HCT116 (cell line): ENCODE data around the gene TMEM80. TPM values are rescaled to one million over a fixed set of nuclear protein-coding genes. Genes with fewer than 3 reads are reported as not detected.
A peak's percentile ranks its signal among the peaks of the same experiment; 100 is the strongest.

Source experiments
- ATAC-seq: fragments of 200-7000 bp; cut with Tn5 transposase; 2 replicates; pipeline ENCODE4 v1.9.1; 2020; ENCODE audit warnings: mild to moderate bottlenecking, moderate library complexity
- BruUV-seq: library from RNA; stranded (reverse); fragments of 400-500 nt; replicated peaks from 2 replicates; lab custom pipeline; 2021; lab: Mats Ljungman, UMichigan
- CTCF ChIA-PET: fragments of 300-600 bp; sonication (Branson Sonifier 250); formaldehyde crosslinking; loops from one replicate; lab custom pipeline; 2021; ENCODE audit warnings: antibody characterized with exemption; lab: Charles Lee
- POLR2A ChIA-PET: fragments of 300-600, 350-600 bp; sonication (Branson Sonifier 250); formaldehyde crosslinking; loops from one replicate; lab custom pipeline; 2021; ENCODE audit warnings: antibody characterized with exemption; lab: Charles Lee
- RAD21 ChIA-PET, 2 experiments: fragments of 300-600 bp; sonication (Branson Sonifier 250); formaldehyde crosslinking; loops; one replicate each; lab custom pipeline; 2023; ENCODE audit warnings: low total read pairs in 2 of 2; ENCODE audit not compliant: uncharacterized antibody in 2 of 2, unreplicated experiment in 2 of 2, low non-redundant PET in 1 of 2; lab: Charles Lee
- DNase-seq: peaks from one replicate; pipeline ENCODE4 v3.0.0-alpha.2; 2010; ENCODE audit warnings: low read depth, low spot score
- H2AFZ ChIP-seq: fragments of 200-600 bp; shearing (Covaris generic), sonication (generic); 2 replicates; pipeline ENCODE4 v1.6.1; 2017; ENCODE audit warnings: low read depth, mixed run types, mixed read lengths, antibody characterized with exemption, low read length; ENCODE audit not compliant: poor library complexity, severe bottlenecking
- H3K27ac ChIP-seq: 2 replicates; pipeline ENCODE4 v1.5.1; 2012; ENCODE audit warnings: low read depth, low read length
- H3K27me3 ChIP-seq: fragments of 200-600 bp; sonication (generic); 2 replicates; pipeline ENCODE4 v1.6.1; 2016; ENCODE audit warnings: mixed run types, low read length, mixed read lengths; ENCODE audit not compliant: insufficient read depth
- H3K36me3 ChIP-seq, 2 experiments: fragments of 200-500 bp in 1 of 2; fragments of 200-600 bp in 1 of 2; sonication (Bioruptor generic) in 1 of 2; sonication (generic) in 1 of 2; 2 replicates each; pipeline versions ENCODE4 v1.5.1 to v1.6.1; 2014 to 2016; ENCODE audit warnings: low read length in 2 of 2, inconsistent platforms in 1 of 2, mixed read lengths in 1 of 2, mixed run types in 1 of 2; ENCODE audit not compliant: insufficient read depth in 2 of 2, control insufficient read depth in 1 of 2
- H3K4me1 ChIP-seq, 2 experiments: fragments of 200-600 bp in 1 of 2; sonication (generic) in 1 of 2; 2 replicates each; pipeline versions ENCODE4 v1.5.1 to v1.6.1; 2012 to 2017; ENCODE audit warnings: low read length in 2 of 2, inconsistent platforms in 1 of 2, mild to moderate bottlenecking in 1 of 2, mixed read lengths in 1 of 2, mixed run types in 1 of 2, moderate library complexity in 1 of 2; ENCODE audit not compliant: insufficient read depth in 2 of 2, control insufficient read depth in 1 of 2
- H3K4me2 ChIP-seq: fragments of 200-600 bp; sonication (generic); 2 replicates; pipeline ENCODE4 v1.6.1; 2017; ENCODE audit warnings: mixed run types, low read length, mixed read lengths
- H3K4me3 ChIP-seq, 2 experiments: fragments of 200-600 bp in 1 of 2; sonication (generic) in 1 of 2; replicated peaks in 1 of 2; 2 replicates each; pipeline ENCODE4 v1.5.1; 2011 to 2016; ENCODE audit warnings: low read length in 2 of 2, control low read depth in 1 of 2, low read depth in 1 of 2, mild to moderate bottlenecking in 1 of 2, mixed read lengths in 1 of 2, mixed run types in 1 of 2
- H3K79me2 ChIP-seq: fragments of 200-600 bp; sonication (generic); 2 replicates; pipeline ENCODE4 v1.6.1; 2017; ENCODE audit warnings: mild to moderate bottlenecking, mixed run types, low read length, moderate library complexity, mixed read lengths; ENCODE audit not compliant: insufficient read depth
- H3K9ac ChIP-seq: fragments of 200-600 bp; sonication (generic); 2 replicates; pipeline ENCODE4 v1.6.1; 2016; ENCODE audit warnings: low read length, mixed read lengths
- H3K9me2 ChIP-seq: fragments of 200-600 bp; sonication (generic), shearing (Covaris generic); 2 replicates; pipeline ENCODE4 v1.6.1; 2017; ENCODE audit warnings: mixed run types, mild to moderate bottlenecking, moderate library complexity; ENCODE audit not compliant: insufficient read depth
- H3K9me3 ChIP-seq, 2 experiments: fragments of 200-500 bp in 1 of 2; fragments of 200-600 bp in 1 of 2; sonication (Bioruptor generic) in 1 of 2; sonication (generic) in 1 of 2; 2 replicates each; pipeline ENCODE4 v1.6.1; 2014 to 2017; ENCODE audit warnings: low read length in 2 of 2, mixed read lengths in 2 of 2, inconsistent platforms in 1 of 2, low read depth in 1 of 2, mild to moderate bottlenecking in 1 of 2, mixed run types in 1 of 2, moderate library complexity in 1 of 2; ENCODE audit not compliant: control insufficient read depth in 1 of 2, insufficient read depth in 1 of 2
- H4K20me1 ChIP-seq: fragments of 200-600 bp; sonication (generic), shearing (Covaris generic); 2 replicates; pipeline ENCODE4 v1.6.1; 2017; ENCODE audit warnings: mixed run types, mild to moderate bottlenecking, moderate library complexity; ENCODE audit not compliant: insufficient read depth
- CEBPB ChIP-seq: IDR thresholded peaks from 2 replicates; pipeline ENCODE4 v1.6.1; 2012; ENCODE audit warnings: low read depth
- EGR1 ChIP-seq: IDR thresholded peaks from 2 replicates; pipeline ENCODE4 v1.6.1; 2012; ENCODE audit warnings: low read depth
- ELF1 ChIP-seq: IDR thresholded peaks from 2 replicates; pipeline ENCODE4 v1.6.1; 2012; ENCODE audit warnings: low read depth, borderline replicate concordance
- POLR2AphosphoS5 ChIP-seq: IDR thresholded peaks from 2 replicates; pipeline ENCODE4 v1.6.1; 2011; ENCODE audit warnings: mild to moderate bottlenecking, low read depth, low read length, moderate library complexity
- SP1 ChIP-seq: IDR thresholded peaks from 2 replicates; pipeline ENCODE4 v1.6.1; 2012; ENCODE audit warnings: low read depth
- intact Hi-C: fragments of 100-400 bp; cut with micrococcal nuclease; formaldehyde crosslinking; loops from 2 replicates; pipeline ENCODE4 v1.10.0; 2022
- total RNA-seq: library from RNA; stranded (reverse); gene quantifications from one replicate; pipeline ENCODE4 v1.2.1, GENCODE V29; 2021; ENCODE audit not compliant: unreplicated experiment
- TF ChIP-seq, protein P1 (sequence below), 3 experiments: fragments of 200-600 bp in 1 of 3; sonication (generic) in 1 of 3; IDR thresholded peaks in 2 of 3; conservative IDR thresholded peaks in 1 of 3; 2 replicates each; pipeline ENCODE4 v1.5.1; 2012 to 2017; ENCODE audit warnings: low read depth in 2 of 3, low read length in 2 of 3, antibody characterized with exemption in 1 of 3, borderline replicate concordance in 1 of 3, control low read depth in 1 of 3, mild to moderate bottlenecking in 1 of 3, mixed read lengths in 1 of 3, mixed run types in 1 of 3, moderate library complexity in 1 of 3; ENCODE audit not compliant: insufficient read depth in 1 of 3
- TF ChIP-seq, protein P2 (sequence below): IDR thresholded peaks from 2 replicates; pipeline ENCODE4 v1.6.1; 2012

Gene TMEM80
- total RNA-seq, 1 experiment from 2014 or later, result 18.4 TPM

DNA sequence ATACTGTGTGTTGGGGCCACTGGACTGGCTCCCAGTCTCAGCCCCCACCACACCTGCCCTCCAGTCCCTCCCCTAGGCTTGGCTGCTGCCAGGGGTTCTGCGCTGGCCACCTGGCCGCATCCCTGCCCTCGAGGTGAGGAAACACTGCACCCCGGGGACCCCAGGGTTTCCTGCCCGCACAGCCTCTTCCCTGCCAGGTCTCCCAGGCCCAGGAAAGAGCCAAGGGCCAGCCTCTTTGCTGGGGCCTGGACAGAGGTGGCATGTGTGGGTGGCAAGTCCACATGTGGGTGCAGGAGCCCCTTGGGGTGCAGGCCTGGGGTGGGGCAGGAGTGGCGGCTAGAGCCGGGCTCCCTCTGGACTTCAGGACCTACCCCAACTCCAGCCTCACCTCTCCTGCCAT lies 12.9 kb downstream of the TMEM80 start:
- no peaks in the 10 kb centered on the region for H3K9me3 ChIP-seq
- TF ChIP-seq ELF1, result no peak
- TF ChIP-seq, protein P1, sequence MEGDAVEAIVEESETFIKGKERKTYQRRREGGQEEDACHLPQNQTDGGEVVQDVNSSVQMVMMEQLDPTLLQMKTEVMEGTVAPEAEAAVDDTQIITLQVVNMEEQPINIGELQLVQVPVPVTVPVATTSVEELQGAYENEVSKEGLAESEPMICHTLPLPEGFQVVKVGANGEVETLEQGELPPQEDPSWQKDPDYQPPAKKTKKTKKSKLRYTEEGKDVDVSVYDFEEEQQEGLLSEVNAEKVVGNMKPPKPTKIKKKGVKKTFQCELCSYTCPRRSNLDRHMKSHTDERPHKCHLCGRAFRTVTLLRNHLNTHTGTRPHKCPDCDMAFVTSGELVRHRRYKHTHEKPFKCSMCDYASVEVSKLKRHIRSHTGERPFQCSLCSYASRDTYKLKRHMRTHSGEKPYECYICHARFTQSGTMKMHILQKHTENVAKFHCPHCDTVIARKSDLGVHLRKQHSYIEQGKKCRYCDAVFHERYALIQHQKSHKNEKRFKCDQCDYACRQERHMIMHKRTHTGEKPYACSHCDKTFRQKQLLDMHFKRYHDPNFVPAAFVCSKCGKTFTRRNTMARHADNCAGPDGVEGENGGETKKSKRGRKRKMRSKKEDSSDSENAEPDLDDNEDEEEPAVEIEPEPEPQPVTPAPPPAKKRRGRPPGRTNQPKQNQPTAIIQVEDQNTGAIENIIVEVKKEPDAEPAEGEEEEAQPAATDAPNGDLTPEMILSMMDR (IDR thresholded peaks at IDR 0.05 in 2 of 3, conservative IDR thresholded peaks at IDR 0.05 in 1 of 3; ENCODE audit: borderline replicate concordance in 1 of 3, insufficient read depth in 1 of 3, low read depth in 2 of 3, low read length in 2 of 3), result no peak
- TF ChIP-seq CEBPB, result no peak
- TF ChIP-seq, protein P2, sequence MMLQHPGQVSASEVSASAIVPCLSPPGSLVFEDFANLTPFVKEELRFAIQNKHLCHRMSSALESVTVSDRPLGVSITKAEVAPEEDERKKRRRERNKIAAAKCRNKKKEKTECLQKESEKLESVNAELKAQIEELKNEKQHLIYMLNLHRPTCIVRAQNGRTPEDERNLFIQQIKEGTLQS, result no peak
- no peak for TF ChIP-seq POLR2AphosphoS5
- TF ChIP-seq EGR1, result no peak
- TF ChIP-seq SP1, result no peak
- TF ChIP-seq, all 23 proteins: peak for 0
- H3K4me3 ChIP-seq, result no peak overlapping the region
- H3K79me2 ChIP-seq, result peaks cover 37% of the 10 kb centered on the region
- no peaks in the 10 kb centered on the region for H3K27me3 ChIP-seq
- peak overlapping the region; percentile 89 for H3K9ac ChIP-seq
- intact Hi-C loops, result no loop called here
- peaks cover 44 to 61% of the 10 kb centered on the region in 2 experiments for H3K4me1 ChIP-seq
- H4K20me1 ChIP-seq, result no peaks in the 10 kb centered on the region
- H3K4me2 ChIP-seq, result peak overlapping the region; percentile 98
- no peak for ATAC-seq
- ChIA-PET RAD21 (no interaction called here), CTCF (no interaction called here), POLR2A (no interaction called here)
- H3K27ac ChIP-seq, result peak overlapping the region; percentile 99
- no peak overlapping the region for H2AFZ ChIP-seq
- no TSS peak for BruUV-seq
- no peak for DNase-seq
- 0 out of 4 replicates have a peak, but pooled peaks cover 0 to 7% of the 10 kb centered on the region in 2 experiments for H3K36me3 ChIP-seq
- no peaks in the 10 kb centered on the region for H3K9me2 ChIP-seq
